T-cell (primary cell): ENCODE results near the gene MICOS13. TPM values are rescaled to one million over a fixed set of nuclear protein-coding genes. Genes with fewer than 3 reads are reported as not detected.

Experiments used
- ATAC-seq, 4 experiments: fragments of 200-7000 bp in 3 of 4; fragments of 150-1000 bp in 1 of 4; cut with Tn5 transposase; replicated peaks in 1 of 4; 1 replicate in 3 of 4; 2 replicates in 1 of 4; pipeline ENCODE4 v1.10.0; 2021; ENCODE audit warnings: moderate library complexity in 3 of 4, mild to moderate bottlenecking in 2 of 4, moderate number of reproducible peaks in 1 of 4
- CTCF ChIA-PET, 2 donors: fragments of 300-600 bp; sonication (Branson Sonifier 250); formaldehyde crosslinking; loops; one replicate each; lab custom pipeline; 2022; ENCODE audit warnings: antibody characterized with exemption in 2 of 2; lab: Charles Lee
- POLR2A ChIA-PET, 2 donors: fragments of 300-600 bp; sonication (Branson Sonifier 250); formaldehyde crosslinking; loops; one replicate each; lab custom pipeline; 2022; ENCODE audit warnings: antibody characterized with exemption in 2 of 2; lab: Charles Lee
- DNase-seq, 35 experiments: peaks; one replicate each; pipeline versions ENCODE4 v3.0.0 to v3.0.0-alpha.2; 2013 to 2023
- H3K27ac ChIP-seq: one replicate; pipeline ENCODE4 v1.5.1; 2013; ENCODE audit warnings: low read length
- H3K27me3 ChIP-seq, 2 experiments: replicated peaks in 1 of 2; 1 replicate in 1 of 2; 2 replicates in 1 of 2; pipeline versions ENCODE4 v1.6.1 to v1.7.0; 2013; ENCODE audit warnings: low read length in 1 of 2, mixed read lengths in 1 of 2; ENCODE audit not compliant: control insufficient read depth in 2 of 2, insufficient read depth in 2 of 2; ENCODE audit errors: extremely low read depth in 1 of 2
- H3K36me3 ChIP-seq, 2 donors: 1 replicate in 1 of 2; 2 replicates in 1 of 2; pipeline versions ENCODE4 v1.6.1 to v1.7.0; 2013; ENCODE audit warnings: low read length in 1 of 2; ENCODE audit not compliant: control insufficient read depth in 2 of 2, insufficient read depth in 1 of 2; ENCODE audit errors: extremely low read depth in 1 of 2
- H3K4me1 ChIP-seq, 2 experiments: 1 replicate in 1 of 2; 2 replicates in 1 of 2; pipeline versions ENCODE4 v1.6.1 to v1.7.0; 2013; ENCODE audit warnings: low read length in 2 of 2, mixed read lengths in 1 of 2; ENCODE audit not compliant: insufficient read depth in 2 of 2, control insufficient read depth in 1 of 2; ENCODE audit errors: extremely low read depth in 1 of 2
- H3K4me3 ChIP-seq, 2 donors: 1 replicate in 1 of 2; 2 replicates in 1 of 2; pipeline versions ENCODE4 v1.5.1 to v1.7.0; 2013; ENCODE audit warnings: mild to moderate bottlenecking in 2 of 2, low read length in 1 of 2, moderate library complexity in 1 of 2; ENCODE audit not compliant: control insufficient read depth in 1 of 2; ENCODE audit errors: extremely low read depth in 1 of 2
- H3K9me3 ChIP-seq: 2 replicates; pipeline ENCODE4 v1.7.0; 2013
- H3K27ac Mint-ChIP-seq, 2 donors: one replicate each; pipeline ENCODE4 v1.8.0; 2020 to 2021; ENCODE audit warnings: mild to moderate bottlenecking in 2 of 2, mixed read lengths in 2 of 2
- H3K27me3 Mint-ChIP-seq, 2 donors: one replicate each; pipeline ENCODE4 v1.8.0; 2021 to 2022; ENCODE audit warnings: mixed read lengths in 2 of 2
- H3K36me3 Mint-ChIP-seq: one replicate; pipeline ENCODE4 v1.8.0; 2021; ENCODE audit warnings: mixed read lengths
- H3K4me1 Mint-ChIP-seq, 3 donors: one replicate each; pipeline ENCODE4 v1.8.0; 2020 to 2022; ENCODE audit warnings: mixed read lengths in 3 of 3, mild to moderate bottlenecking in 1 of 3
- H3K4me3 Mint-ChIP-seq, 3 donors: one replicate each; pipeline ENCODE4 v1.8.0; 2020 to 2022; ENCODE audit warnings: mild to moderate bottlenecking in 3 of 3, mixed read lengths in 3 of 3, moderate library complexity in 3 of 3
- H3K9me3 Mint-ChIP-seq, 3 donors: one replicate each; pipeline ENCODE4 v1.8.0; 2020 to 2022; ENCODE audit warnings: mixed read lengths in 3 of 3
- WGBS: methylation state at CpG from one replicate; pipeline ENCODE4 v1.1.5; 2013; ENCODE audit warnings: missing lambda C conversion rate; ENCODE audit not compliant: insufficient coverage; 5-methylcytosine and 5-hydroxymethylcytosine counted together
- total RNA-seq, 35 experiments: library from RNA in 6 of 35; stranded (reverse) in 6 of 35; fragments of 120-200 nt in 1 of 35; gene quantifications; one replicate each; pipeline versions ENCODE4 v1.2.1 to v1.2.4 and lab custom pipeline; 2013 to 2026

Gene MICOS13
- total RNA-seq, 5 donors from 2014 or later (not counting 1 experiment from before 2014, with no cell fraction given), result 29.3 to 64.5 (median 57.0) TPM

- ATAC-seq (no peak), DNase-seq (no peak)
- Mint-ChIP-seq H3K27ac (peak overlapping the region; percentile 83 to 85), H3K4me1 (peaks cover 24 to 33% (median 29%) of the 10 kb centered on the region in 3 donors), H3K4me3 (peak overlapping the region; percentile 87 to 89 (median 89)), H3K27me3 (no peaks in the 10 kb centered on the region), H3K36me3 (peaks cover 6% of the 10 kb centered on the region), H3K9me3 (no peaks in the 10 kb centered on the region)
- 13% methylated on average over 7 of the region's 11 CpGs for WGBS
- no peaks in the 10 kb centered on the region for H3K9me3 ChIP-seq
- peaks cover 10 to 35% of the 10 kb centered on the region in 2 experiments for H3K4me1 ChIP-seq
- H3K27me3 ChIP-seq, result no peaks in the 10 kb centered on the region
- ChIA-PET POLR2A (interaction anchor here (0.7 to 1.8 kb wide), 2 partner anchors 29 to 656 kb away, joined by 9 to 11 read pairs; partner anchors contain the start of gene RPL36 (in 1 of the 2)), CTCF (no interaction called here)
- peaks cover 2 to 14% of the 10 kb centered on the region in 2 donors for H3K36me3 ChIP-seq
- H3K27ac ChIP-seq, result peak overlapping the region; percentile 86
- H3K4me3 ChIP-seq, result peak overlapping the region; percentile 84 to 91
These were observed 38.4 kb upstream of the MICOS13 start for GRCh38 chr19:5718579-5719273.

GRCh38 chr19:5718037-5718578, 37.8 kb upstream of the MICOS13 start:
- 47% methylated on average over 8 of the region's 14 CpGs for WGBS
- Mint-ChIP-seq H3K4me3 (peak overlapping the region; percentile 87 to 89 (median 89)), H3K4me1 (peaks cover 24 to 33% (median 29%) of the 10 kb centered on the region in 3 donors), H3K36me3 (peaks cover 10% of the 10 kb centered on the region), H3K9me3 (no peaks in the 10 kb centered on the region), H3K27ac (peak overlapping the region; percentile 49 to 83), H3K27me3 (no peaks in the 10 kb centered on the region)
- no peaks in the 10 kb centered on the region for H3K27me3 ChIP-seq
- ChIA-PET POLR2A (interaction anchor here (0.7 to 1.8 kb wide), 2 partner anchors 28 to 656 kb away, joined by 9 to 11 read pairs; partner anchors contain the start of gene RPL36 (in 1 of the 2)), CTCF (interaction anchor here in 1 of 2 donors (0.7 kb wide), 1 partner anchor 1077 kb away, joined by 6 read pairs; no protein-coding TSS in a partner anchor)
- ATAC-seq (no peak), DNase-seq (no peak)
- H3K27ac ChIP-seq, result no peak overlapping the region
- H3K4me1 ChIP-seq, result peaks cover 10 to 35% of the 10 kb centered on the region in 2 experiments
- H3K36me3 ChIP-seq, result peaks cover 8 to 20% of the 10 kb centered on the region in 2 donors
- H3K9me3 ChIP-seq, result no peaks in the 10 kb centered on the region
- no peak overlapping the region for H3K4me3 ChIP-seq

GRCh38 chr19:5717215-5717935, 37.1 kb upstream of the MICOS13 start:
- H3K36me3 ChIP-seq, result peaks cover 13 to 27% of the 10 kb centered on the region in 2 donors
- H3K27ac ChIP-seq, result no peak overlapping the region
- no peaks in the 10 kb centered on the region for H3K27me3 ChIP-seq
- no peaks in the 10 kb centered on the region for H3K9me3 Mint-ChIP-seq
- H3K9me3 ChIP-seq, result no peaks in the 10 kb centered on the region
- CTCF ChIA-PET, result interaction anchor here in 1 of 2 donors (0.7 kb wide), 1 partner anchor 1076 kb away, joined by 6 read pairs; no protein-coding TSS in a partner anchor
- H3K4me3 Mint-ChIP-seq, result peak overlapping the region; percentile 3 to 55 (median 49)
- H3K4me1 ChIP-seq, result peaks cover 10 to 35% of the 10 kb centered on the region in 2 experiments
- WGBS, result 82% methylated on average over 6 of the region's 8 CpGs
- H3K4me1 Mint-ChIP-seq, result peaks cover 24 to 33% (median 29%) of the 10 kb centered on the region in 3 donors
- no peak overlapping the region for H3K4me3 ChIP-seq
- DNase-seq, result no peak
- no peaks in the 10 kb centered on the region for H3K27me3 Mint-ChIP-seq
- peaks cover 12% of the 10 kb centered on the region for H3K36me3 Mint-ChIP-seq
- H3K27ac Mint-ChIP-seq, result peak overlapping the region in 1 of 2 donors; percentile 49
- POLR2A ChIA-PET, result interaction anchor here in 1 of 2 donors (1.8 kb wide), 1 partner anchor 27 kb away, joined by 9 read pairs; the partner anchor contains the start of gene RPL36
- ATAC-seq, result no peak

GRCh38 chr19:5714816-5715215, 34.5 kb upstream of the MICOS13 start:
- ATAC-seq (no peak), DNase-seq (no peak)
- Histone ChIP-seq H3K36me3 (peaks cover 19 to 48% of the 10 kb centered on the region in 2 donors), H3K4me3 (no peak overlapping the region), H3K4me1 (peaks cover 10 to 27% of the 10 kb centered on the region in 2 experiments), H3K27ac (no peak overlapping the region), H3K27me3 (no peaks in the 10 kb centered on the region), H3K9me3 (no peaks in the 10 kb centered on the region)
- Mint-ChIP-seq H3K27ac (no peak overlapping the region), H3K27me3 (no peaks in the 10 kb centered on the region), H3K4me1 (peaks cover 18 to 29% (median 29%) of the 10 kb centered on the region in 3 donors), H3K4me3 (no peak overlapping the region), H3K9me3 (no peaks in the 10 kb centered on the region), H3K36me3 (peaks cover 12% of the 10 kb centered on the region)
- POLR2A ChIA-PET, result interaction anchor here in 1 of 2 donors (0.7 kb wide), 1 partner anchor 623 kb away, joined by 11 read pairs; no protein-coding TSS in a partner anchor
- no CpG with 5 or more reads among the region's 10 CpGs for WGBS
- CTCF ChIA-PET, result interaction anchor here in 1 of 2 donors (0.7 kb wide), 1 partner anchor 27 kb away, joined by 4 read pairs; no protein-coding TSS in a partner anchor

- H3K36me3 ChIP-seq, result peaks cover 21 to 51% of the 10 kb centered on the region in 2 donors
- no peak overlapping the region for H3K27ac ChIP-seq
- DNase-seq (no peak), ATAC-seq (no peak)
- H3K27me3 ChIP-seq, result no peaks in the 10 kb centered on the region
- no peaks in the 10 kb centered on the region for H3K9me3 ChIP-seq
- Mint-ChIP-seq H3K4me3 (no peak overlapping the region), H3K36me3 (peaks cover 12% of the 10 kb centered on the region), H3K9me3 (no peaks in the 10 kb centered on the region), H3K27ac (no peak overlapping the region), H3K4me1 (peaks cover 8 to 18% (median 16%) of the 10 kb centered on the region in 3 donors), H3K27me3 (no peaks in the 10 kb centered on the region)
- ChIA-PET CTCF (no interaction called here), POLR2A (interaction anchor here in 1 of 2 donors (0.6 kb wide), 1 partner anchor 278 kb away, joined by 3 read pairs; no protein-coding TSS in a partner anchor)
- H3K4me3 ChIP-seq, result no peak overlapping the region
- H3K4me1 ChIP-seq, result peaks cover under 1 to 12% of the 10 kb centered on the region in 2 experiments
- WGBS, result 89% methylated on average over 6 of the region's 9 CpGs
These were observed 32.9 kb upstream of the MICOS13 start for GRCh38 chr19:5713228-5713627.
